Superior temporal gyrus (tissue), 1 donor: ENCODE measurements around the gene SORBS1.
"Not testable (repeated sequence)": the region's sequence is repeated elsewhere in the genome, so short reads cannot be mapped to it uniquely, and the experiment has no call there.

Experiments
- DNase-seq: peaks from one replicate; pipeline ENCODE4 v3.0.0-alpha.2; 2016; ENCODE audit errors: extremely low spot score

Gene SORBS1

GRCh38 chr10:95347402-95347766, 213.8 kb downstream of the SORBS1 start:
- not testable (repeated sequence) for DNase-seq

DNA sequence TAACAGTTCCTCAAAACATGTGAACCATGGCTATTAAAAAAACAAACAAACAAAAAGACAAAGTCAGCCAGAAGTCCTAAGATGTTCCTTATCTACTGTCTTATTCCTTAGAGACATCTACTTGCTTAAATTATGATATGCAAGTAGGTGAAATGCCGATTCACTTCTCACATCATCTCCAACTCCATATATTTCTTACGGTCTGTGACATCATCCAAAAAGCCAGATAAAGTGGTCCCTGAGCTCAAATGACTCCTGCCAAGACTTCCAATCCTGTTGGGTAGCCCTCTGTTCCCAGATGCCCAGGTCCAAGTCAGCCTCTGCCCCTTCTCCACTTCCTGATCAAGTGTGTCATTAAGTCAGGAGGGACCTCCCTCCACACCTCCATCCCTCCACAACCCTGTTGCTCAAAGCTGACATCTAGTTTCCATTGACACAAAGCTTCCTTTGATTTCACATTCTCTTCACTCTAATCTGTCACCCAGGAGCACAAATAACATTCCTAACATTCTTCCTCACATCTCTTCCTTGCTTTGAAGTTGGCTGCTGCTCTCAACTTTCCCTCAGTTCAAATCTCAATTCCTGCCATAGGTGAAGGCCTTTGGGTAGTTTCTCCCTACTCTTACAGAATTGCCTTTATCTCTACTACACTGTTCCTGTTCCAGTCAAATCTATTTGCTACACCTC, 214.3 kb downstream of the SORBS1 start:
- DNase-seq = no peak

DNA sequence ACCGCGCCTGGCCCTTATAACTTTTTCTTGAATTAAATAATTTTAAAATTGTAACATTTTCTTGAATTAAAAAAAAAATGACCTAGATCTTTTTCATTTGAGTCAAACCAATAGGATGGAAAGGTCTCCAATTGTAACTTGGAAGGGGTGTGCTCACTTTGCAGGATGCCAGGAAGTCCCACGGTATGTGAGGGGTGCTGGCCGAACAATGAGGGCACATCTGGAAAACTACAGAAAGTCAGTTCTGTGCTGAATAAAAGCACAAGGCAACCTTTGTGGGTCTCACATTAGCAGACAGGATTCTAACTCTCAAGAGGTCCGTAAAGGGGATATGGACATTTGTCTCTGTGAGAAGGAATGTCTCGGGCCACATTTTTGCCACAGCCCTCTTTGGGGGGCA, 217.6 kb downstream of the SORBS1 start:
- DNase-seq = no peak

- DNase-seq = no peak
Measured at GRCh38 chr10:95341716-95342130, 219.4 kb downstream of the SORBS1 start.

DNA sequence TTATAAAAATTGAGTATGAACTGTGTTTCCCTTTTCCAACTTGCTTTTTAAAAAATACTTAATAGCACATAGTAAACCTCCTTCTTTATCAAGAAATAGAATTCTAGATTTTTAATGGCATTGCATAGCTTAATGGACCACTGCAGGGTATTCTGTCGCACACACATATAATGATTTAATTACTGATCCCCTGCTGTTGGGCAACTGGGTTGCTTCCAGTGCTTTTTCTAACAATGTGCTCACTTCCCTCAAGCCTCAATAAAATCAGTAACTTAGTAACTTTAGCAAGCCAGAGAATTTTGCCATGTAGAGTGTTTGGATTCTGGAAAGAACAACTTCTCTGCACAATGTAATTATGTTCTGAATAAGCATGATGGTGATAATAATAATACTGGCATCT, 221.3 kb downstream of the SORBS1 start:
- DNase-seq = no peak

DNA sequence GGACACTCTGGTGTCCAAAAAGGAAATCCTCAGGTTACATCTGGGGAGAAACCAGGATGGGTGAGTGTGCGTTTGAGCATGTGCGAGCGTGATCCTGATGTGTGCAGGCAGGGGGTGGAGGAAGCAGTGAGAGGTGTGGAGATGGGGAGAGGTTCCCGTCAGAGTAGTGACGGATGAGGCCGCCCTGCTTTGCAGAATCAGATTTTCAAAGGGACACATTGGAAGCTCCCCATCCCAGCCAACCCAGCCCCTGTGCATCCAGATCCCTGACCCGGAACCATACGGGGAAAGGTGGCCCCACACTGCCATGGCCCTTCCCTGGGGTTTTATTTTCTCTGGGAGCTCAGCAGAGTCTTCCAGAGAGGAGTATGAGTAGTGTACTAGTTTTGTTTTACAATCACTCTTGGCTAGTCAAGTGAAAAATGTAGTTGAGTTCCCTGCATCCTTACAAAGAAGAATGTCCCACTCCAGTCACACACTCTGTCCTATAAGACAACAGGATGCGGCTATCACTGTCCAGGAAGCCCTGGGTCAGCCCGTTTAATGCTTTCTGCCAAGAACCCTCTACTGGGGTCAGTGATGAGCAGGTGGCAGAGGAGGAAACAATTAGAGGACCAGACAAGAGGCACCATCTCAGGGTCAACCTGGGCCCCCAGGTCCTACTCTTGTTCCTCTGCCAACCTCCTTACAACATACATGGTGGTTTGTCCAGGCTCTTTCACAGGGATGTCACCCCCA, 223.6 kb downstream of the SORBS1 start:
- DNase-seq = no peak

DNA sequence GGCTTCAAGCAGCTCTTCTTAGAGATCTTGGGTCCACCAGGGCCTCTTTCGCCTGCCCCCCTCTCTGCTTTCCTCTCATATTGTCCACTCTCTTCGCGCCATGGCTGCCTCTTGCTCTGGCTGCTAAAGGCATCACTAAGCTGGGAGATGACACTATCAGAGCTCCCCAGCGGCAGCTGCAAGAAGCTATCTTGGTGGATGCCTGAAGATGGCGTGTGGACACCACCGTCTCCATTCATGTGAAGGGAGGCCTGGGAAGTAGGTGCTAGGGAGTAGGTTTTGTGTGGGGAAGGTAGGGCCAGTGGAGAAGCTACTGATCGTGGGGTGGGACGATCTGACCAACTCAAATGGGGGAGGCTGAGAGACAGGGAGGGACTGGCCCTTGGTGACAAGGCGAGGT, 224.5 kb downstream of the SORBS1 start:
- DNase-seq = no peak

GRCh38 chr10:95335933-95336699, 225.1 kb downstream of the SORBS1 start:
- DNase-seq = no peak

DNA sequence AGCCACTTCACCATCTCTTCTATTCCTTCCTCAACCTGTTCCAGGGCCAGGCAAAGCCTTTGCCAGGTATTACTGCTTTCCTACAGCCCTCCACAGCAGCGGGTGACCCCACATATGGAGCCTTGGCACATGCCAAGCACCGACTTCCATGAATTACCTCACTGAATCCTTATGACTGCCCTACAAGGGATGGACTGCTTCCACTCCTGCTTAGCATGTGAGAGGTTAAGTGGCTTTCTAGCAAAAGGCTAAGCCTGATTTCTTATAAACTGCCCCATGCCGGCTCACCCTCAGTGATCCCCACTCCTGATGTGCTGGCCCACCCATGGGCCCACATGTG, 226.4 kb downstream of the SORBS1 start:
- no peak for DNase-seq

DNA sequence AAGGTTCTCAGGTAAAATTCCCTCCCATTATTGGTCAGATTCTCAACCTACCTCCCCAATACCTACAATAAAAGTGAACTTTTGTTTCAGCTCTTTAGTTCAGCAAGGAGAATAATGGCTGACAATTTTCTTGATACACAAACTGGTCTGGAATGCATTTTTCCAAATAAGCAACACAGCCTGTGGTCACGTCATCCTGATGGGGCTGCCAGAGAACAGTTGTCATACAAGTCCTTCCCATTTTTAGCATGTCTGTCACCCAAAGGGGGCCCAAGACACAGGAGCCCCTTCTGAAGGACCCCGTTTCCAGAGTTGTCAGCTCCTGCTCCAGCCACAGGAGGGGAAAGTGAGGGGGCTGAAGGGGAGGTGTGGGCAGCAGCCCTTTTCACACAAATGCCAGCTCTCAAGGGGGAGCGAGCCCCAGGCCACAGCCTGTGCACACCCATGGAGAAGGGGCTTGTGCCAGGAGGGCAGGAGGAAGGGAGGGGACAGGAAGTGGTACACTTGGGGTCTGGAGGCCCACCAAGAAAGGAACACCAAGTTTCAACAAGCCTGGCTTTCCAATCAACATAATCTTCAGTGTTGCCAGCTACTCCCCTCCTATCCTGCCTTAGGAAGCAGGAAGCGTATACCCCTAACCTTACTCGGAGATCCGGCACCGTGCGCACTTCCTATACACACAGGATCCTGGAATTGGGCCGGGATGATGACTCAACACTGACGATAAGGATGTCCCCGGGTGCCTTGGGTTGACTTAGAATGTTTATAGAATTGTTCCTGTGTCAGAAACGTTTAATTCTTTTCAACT, 227.0 kb downstream of the SORBS1 start:
- no peak for DNase-seq

DNA sequence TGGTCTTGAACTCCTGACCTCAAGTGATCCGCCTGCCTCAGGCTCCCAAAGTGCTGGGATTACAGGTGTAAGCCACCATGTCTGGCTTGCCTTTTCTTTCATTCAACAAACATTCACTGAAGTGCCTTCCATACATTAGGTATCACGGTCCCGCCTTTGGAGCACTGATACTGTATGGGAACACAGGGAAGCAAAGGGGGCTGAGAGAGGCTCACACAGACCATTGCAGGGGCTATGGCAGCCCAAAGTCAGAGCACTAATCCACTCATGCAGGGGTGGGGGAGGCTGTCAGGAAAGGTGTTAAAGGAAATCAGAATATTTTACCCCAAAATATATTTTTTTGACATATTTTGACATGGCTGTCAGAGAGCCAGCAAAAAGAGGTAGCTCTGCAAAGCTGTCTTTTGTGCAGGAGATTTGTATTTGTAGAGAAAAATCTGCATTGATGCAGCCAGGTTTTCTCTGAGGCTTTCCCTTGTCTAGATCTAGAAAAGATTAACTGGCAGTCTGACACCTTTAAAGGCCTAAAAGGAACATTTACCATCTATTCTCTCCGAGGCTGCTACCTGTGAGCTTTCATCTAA, 228.4 kb downstream of the SORBS1 start:
- no peak for DNase-seq

DNA sequence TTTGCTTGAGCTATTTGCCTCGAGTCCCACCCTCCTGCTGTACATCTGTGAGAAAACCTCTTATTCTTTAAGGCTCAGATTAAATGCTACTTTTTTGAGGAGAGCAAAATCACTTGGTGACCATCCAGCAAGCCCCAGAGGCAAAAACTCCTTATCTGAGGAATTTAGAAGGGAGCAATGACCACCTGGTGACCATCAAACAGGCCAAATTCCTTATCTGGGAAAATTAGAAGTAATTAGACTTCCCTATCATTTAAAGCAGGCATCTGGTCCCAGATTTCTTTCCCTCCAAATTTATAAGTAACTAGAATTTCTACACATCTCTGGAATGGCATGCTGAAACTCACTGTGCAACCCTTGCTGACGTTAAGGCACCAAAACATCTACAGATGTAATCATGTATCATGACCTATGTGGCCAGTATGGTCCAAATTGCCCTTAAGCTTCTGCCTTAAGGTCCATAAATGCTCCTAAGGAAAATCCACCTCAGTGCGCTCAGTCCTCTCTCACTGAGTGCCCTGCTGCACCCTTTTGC, 229.5 kb downstream of the SORBS1 start:
- DNase-seq = no peak

DNA sequence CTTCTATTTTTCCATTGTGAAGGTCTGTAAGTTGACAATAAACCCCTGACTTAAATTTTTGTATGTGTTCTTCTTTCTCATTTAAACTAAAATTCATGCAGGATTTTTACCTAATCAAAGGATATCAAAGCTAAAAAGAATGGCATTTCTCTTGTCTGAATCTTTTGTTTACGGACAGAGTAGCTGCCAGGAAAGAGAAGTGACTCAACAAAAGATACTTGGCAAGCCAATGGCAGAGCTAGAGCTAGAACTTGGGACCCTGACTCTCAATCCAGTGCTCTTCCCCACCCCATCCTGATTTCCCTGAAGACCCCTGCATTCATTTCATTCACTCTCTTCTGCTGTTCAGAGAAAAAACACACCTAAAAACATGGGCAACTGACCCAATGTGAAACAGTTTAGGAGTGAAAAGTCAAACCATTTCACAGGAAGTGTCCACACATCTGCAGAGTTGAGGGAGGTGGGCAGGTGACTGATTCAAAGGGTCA, 230.2 kb downstream of the SORBS1 start:
- DNase-seq = no peak

DNA sequence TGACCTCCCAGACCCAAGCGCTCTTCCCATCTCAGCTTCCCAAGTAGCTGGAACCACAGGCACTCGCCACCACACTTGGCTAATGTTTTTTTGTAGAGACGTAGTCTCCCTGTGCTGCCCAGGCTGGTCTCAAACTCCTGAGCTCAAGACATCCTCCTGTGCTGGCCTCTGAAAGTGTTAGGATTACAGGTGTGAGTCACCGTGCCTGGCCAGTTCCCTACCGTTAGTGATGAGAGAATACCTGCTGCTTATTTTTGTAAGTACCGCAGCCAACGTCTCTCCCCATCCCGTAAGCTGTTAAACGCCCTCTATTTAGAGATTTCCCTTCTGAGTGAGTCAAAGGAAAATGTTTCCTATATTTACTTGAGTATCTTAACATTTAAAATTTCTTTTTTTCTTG, 231.9 kb downstream of the SORBS1 start:
- no peak for DNase-seq

DNA sequence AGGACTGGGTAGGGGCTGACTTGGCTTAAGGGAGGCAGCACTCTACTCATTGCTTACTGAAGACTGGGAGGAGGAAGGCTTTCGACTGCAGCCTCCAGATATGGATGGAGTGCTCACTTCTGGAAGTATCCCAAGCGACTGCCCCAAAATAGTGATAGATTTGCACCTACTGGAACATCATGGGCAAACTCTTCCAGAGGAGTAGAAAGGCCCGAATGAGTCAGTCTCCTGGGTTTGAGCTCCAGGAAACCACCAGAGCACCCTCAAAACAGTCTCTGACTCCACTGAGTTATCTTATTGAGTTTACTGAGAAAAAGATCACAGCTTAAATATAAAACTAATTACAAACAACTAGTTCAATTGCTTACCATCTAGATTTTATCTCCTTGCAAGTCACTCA, 233.2 kb downstream of the SORBS1 start:
- peak; percentile 35 for DNase-seq

DNA sequence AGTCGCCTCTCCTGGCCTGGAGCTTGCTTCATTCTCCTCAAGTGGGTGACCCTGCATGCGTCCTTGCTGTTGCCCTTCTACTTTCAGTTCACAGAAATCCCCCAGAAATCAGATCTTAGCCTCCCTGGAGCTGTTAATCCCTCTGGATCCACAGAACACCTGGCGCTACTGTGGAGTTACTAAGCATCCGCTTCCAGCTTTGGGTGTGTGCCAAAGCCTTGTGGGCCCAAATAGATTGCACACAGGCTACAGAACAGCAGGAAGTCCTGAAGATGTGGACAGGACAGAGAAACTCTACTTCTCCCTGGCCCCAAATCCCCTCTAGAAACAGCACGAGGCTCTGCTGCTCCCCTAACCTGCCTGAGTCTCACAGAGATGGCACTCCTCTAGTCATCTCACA, 233.8 kb downstream of the SORBS1 start:
- DNase-seq = no peak

DNA sequence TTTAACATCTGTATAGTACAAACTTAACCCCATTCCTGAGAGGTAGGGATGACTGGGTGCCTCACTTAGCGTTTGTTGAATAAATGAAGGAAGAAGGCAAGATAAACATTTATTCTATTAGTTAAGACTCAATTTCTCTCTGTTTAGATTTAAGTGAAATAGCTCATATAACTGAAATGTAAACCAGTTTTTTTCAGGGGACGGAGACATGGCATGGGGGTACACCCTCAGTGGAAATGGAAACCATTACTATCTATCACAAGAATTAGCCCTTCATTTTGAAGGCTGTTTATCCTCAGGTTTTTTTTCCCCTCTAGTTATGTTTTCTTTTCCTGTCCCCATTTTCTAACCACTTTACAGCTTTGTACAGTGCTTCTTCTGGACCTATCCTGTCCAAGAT, 234.8 kb downstream of the SORBS1 start:
- DNase-seq = no peak

DNA sequence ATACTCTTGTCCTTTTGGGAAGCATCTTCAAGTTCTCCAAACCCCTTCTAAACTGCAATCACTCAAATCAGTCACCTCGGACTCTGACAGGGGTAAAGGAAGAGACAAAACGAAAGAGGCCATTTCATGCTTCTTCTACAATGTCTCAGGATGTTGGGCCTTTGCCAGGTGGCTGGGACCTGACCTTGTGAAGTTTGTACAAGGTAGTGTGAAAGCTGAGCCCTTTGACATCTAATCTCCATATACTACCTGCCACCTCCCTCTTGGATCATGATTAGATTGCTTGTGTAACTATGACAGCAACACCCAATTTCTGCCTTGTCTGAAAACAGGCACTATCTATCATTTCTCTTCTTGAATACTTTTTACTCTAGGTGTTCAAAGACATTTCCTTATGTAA, 235.3 kb downstream of the SORBS1 start:
- no peak for DNase-seq

GRCh38 chr10:95324436-95325268, 236.5 kb downstream of the SORBS1 start:
- DNase-seq = no peak

GRCh38 chr10:95321554-95322301, 239.4 kb downstream of the SORBS1 start:
- DNase-seq = no peak
